ENCODE data around the gene LTV1.

Gene LTV1

DNA sequence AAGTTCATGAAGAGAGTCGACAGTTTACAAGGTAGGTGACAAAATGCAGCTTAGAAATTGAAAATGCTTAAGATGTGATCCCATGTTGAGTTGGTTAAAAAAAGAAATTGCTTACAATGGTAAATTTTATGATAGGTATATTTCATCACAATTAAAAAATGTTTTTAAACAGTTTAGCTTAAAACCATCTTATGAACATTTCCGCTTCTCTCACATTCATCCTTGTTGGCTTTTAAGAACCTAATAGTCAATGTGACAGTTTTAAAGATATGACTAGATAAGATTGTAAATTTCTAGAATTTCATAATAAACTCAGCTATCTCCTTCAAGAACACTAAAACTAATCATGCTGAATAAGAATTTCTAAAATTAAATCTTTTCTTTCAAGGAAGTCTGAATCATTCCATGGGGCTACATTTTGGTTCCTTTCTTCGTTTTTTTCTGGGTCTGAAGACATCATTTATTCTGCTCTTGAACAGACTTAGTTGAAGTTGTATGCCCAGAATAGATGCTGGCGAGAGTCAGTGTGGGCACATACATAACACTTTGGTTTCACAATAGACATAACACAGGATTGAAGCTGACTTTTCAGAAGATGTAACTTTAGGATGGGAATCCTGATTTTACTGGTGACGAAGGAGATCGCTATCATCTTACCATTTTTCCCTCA, 35.9 kb upstream of the LTV1 start:
- no peak overlapping the region for H3K27ac ChIP-seq

DNA sequence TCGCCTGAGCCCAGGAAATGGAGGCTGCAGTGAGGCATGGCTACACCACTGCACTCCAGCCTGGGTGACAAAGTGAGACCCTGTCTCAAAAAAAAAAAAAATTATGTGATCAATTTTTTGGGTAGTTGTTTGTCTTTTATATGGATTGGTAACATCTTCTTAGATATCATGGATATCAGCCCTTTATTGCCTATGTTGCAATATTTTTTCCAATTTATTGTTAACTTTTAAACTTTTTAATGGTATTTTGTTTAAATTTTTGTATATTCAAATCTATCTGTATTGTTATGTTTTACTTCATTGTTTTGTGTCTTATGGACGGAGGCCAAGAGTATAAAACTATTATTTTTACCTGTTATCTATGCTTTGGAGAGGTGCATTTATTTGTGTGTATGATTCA, 32.4 kb upstream of the LTV1 start:
- TF ChIP-seq CTCF (conservative IDR thresholded peaks at IDR 0.05), result no peak
- H3K27ac ChIP-seq, result no peak overlapping the region

More for the DNA sequence above, 35.9 kb upstream of the LTV1 start:
- no peak for TF ChIP-seq CTCF (conservative IDR thresholded peaks at IDR 0.05)

DNA sequence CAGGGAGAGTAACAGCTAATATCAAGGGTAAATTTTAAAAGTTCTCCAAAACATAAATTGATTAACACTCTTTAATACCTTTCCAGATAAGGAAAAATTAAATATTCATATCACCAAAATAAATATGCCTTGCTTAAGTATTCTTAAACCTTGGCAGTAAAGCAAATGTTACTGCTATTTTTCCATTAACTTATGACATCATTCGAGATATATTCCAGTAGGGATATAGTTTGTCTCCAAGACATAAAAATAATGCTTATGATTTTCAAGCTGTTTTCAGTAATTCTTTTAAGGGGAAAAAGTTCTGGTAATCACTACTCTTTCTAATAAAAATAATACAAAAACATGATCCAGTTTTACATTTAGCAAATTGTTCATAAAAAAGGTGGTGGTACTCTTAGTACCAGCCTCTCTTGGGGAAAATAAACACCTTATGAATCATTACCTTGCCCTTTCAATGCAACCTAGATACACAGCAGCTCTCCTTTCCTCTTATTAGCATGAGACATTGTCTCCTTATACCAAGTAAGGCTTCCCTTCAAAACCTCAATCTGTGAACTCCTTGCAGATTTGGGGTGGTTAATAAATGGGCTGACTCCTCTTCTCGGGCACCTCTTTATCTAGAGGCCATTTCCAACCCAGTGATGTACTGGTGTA, 31.5 kb upstream of the LTV1 start:
- no peak for TF ChIP-seq CTCF (conservative IDR thresholded peaks at IDR 0.05)

DNA sequence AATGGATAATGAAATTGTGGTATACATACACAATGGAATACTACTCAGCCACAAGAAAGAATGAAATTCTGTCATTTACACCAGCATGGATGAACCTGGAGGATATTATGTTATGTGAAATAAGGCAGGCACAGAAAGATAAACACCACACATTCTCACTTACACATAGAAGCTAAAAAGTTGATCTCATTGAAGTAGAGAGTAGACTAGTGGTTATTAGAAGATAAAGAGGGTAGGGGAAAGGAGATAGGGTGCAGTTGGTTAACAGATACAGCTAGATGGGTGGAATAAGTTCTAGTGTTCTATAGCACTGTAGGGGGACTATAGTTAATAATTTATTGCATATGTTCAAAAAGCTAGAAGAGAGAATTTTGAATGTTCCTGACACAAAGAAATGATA, 25.5 kb upstream of the LTV1 start:
- TF ChIP-seq CTCF (conservative IDR thresholded peaks at IDR 0.05), result no peak
- H3K27ac ChIP-seq, result no peak overlapping the region

More for the DNA sequence above, 31.5 kb upstream of the LTV1 start:
- H3K27ac ChIP-seq, result no peak overlapping the region

DNA sequence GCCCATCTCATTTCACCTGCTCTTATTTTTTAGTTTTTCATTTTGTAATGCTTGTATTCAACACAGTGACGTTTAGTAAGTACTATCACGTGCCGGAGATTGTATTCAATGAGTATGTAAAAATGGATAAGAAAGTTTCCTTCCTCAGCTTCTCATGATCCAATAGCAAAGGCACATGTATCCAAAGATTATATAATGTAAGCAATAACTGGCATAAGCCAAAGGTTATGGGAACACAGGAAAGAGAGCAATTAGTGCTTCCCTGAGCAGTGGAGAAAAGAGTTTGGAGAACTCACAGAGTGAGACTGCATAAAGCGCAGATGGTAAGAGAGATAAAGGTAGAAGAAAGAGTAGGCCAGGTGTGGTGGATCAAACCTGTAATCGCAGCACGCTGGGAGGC, 21.8 kb upstream of the LTV1 start:
- no peak for TF ChIP-seq CTCF (conservative IDR thresholded peaks at IDR 0.05)
- H3K27ac ChIP-seq, result no peak overlapping the region

GRCh38 chr6:143822584-143823024, 20.5 kb upstream of the LTV1 start:
- no peak for TF ChIP-seq CTCF (conservative IDR thresholded peaks at IDR 0.05)
- no peak overlapping the region for H3K27ac ChIP-seq

DNA sequence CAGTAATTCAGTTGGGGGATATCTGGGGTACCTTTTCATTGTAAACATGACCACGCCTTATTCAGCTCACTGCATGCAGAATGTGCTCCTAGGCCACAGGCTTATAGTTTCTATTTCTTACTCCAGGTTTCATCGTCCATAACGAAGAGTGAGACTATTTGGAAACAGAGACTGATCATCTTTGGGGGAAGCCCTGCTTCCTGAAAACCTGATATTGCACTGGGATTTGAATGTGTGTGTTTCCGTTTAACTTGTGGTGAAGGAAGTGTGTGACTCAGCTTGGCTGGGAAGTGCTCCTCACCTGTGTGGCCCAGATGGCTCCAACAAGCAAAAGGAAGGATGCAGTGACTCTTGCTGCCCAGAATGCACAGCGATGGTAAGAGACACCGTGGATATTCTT, 19.6 kb upstream of the LTV1 start:
- H3K27ac ChIP-seq, result no peak overlapping the region
- TF ChIP-seq CTCF (conservative IDR thresholded peaks at IDR 0.05), result no peak

Measured in VCaP (cell line).